ENCODE data around the gene KLC1. TPM values are rescaled to one million over a fixed set of nuclear protein-coding genes. Genes with fewer than 3 reads are reported as not detected.
"Not testable (repeated sequence)": the region's sequence is repeated elsewhere in the genome, so short reads cannot be mapped to it uniquely, and the experiment has no call there.

Gene KLC1
- polyA plus RNA-seq, 2 of the 4 experiments (the other 2 are of a cell fraction): 81.8 to 150 TPM

GRCh38 chr14:103688906-103689902 lies 60.2 kb downstream of the KLC1 start:
- Histone ChIP-seq H3K27ac (no peak overlapping the region), H3K4me2 (no peak overlapping the region), H3K4me1 (peaks cover 10% of the 10 kb centered on the region; the same call in 2 of the 3 replicates), H3K4me3 (no peak overlapping the region), H3K9me3 (no peaks in the 10 kb centered on the region)
- DNase-seq (ENCODE audit: low read depth in 1 of 2, low spot score in 1 of 2) (no peak), FAIRE-seq (no peak), ATAC-seq (no peak)
- 91% methylated on average over 16 of the region's 16 CpGs for WGBS (ENCODE audit: missing lambda C conversion rate)
- ChIA-PET CTCF (interaction anchor here (1.1 to 1.6 kb wide), 4 partner anchors 10 to 117 kb away, joined by 3 to 5 read pairs (median 3); no protein-coding TSS in a partner anchor), POLR2A (no interaction called here)
- TF ChIP-seq KDM5A (IDR thresholded peaks at IDR 0.05): no peak
- no peak for TF ChIP-seq HOXB5 (CRISPR knock-in tag; IDR thresholded peaks at IDR 0.05)
- TF ChIP-seq NPAS2 (CRISPR knock-in tag; IDR thresholded peaks at IDR 0.05; ENCODE audit: borderline replicate concordance): no peak
- TF ChIP-seq RCOR1 (IDR thresholded peaks at IDR 0.05; ENCODE audit: low read depth, low read length): no peak
- no peak for TF ChIP-seq HOXB13 (CRISPR knock-in tag; IDR thresholded peaks at IDR 0.05; ENCODE audit: low read depth)
- TF ChIP-seq NR3C1 (IDR thresholded peaks at IDR 0.05): no peak
- TF ChIP-seq FOSL2 (IDR thresholded peaks at IDR 0.05): no peak
- no peak for TF ChIP-seq FOSL2 (CRISPR knock-in tag; IDR thresholded peaks at IDR 0.05)
- TF ChIP-seq ATOH8 (CRISPR knock-in tag; IDR thresholded peaks at IDR 0.05; ENCODE audit: low read depth): no peak
- TF ChIP-seq PBX3 (IDR thresholded peaks at IDR 0.05): no peak

GRCh38 chr14:103690332-103690731 lies 61.3 kb downstream of the KLC1 start:
- Histone ChIP-seq H3K9me3 (no peaks in the 10 kb centered on the region), H3K4me1 (peaks cover 10% of the 10 kb centered on the region; the same call in 2 of the 3 replicates), H3K4me3 (no peak overlapping the region), H3K27ac (no peak overlapping the region), H3K4me2 (no peak overlapping the region)
- no peak for DNase-seq (ENCODE audit: low read depth in 1 of 2, low spot score in 1 of 2)
- no peak for FAIRE-seq
- ATAC-seq: no peak
- ChIA-PET POLR2A (no interaction called here), CTCF (interaction anchor here (1.2 kb wide), 2 partner anchors 22 to 118 kb away, joined by 3 to 5 read pairs; no protein-coding TSS in a partner anchor)
- WGBS (ENCODE audit: missing lambda C conversion rate): 92% methylated on average over 8 of the region's 8 CpGs
- TF ChIP-seq CBX8 (IDR thresholded peaks at IDR 0.05): no peak
- no peak for TF ChIP-seq CHD4 (IDR thresholded peaks at IDR 0.05; ENCODE audit: borderline replicate concordance)
- no peak for TF ChIP-seq HDAC2 (IDR thresholded peaks at IDR 0.05)
- TF ChIP-seq POLR2A (IDR thresholded peaks at IDR 0.05; ENCODE audit: low read length): no peak
- TF ChIP-seq FOXS1 (CRISPR knock-in tag; IDR thresholded peaks at IDR 0.05): no peak
- TF ChIP-seq CTCF (IDR thresholded peaks at IDR 0.05): no peak
- no peak for TF ChIP-seq MAFK (IDR thresholded peaks at IDR 0.05; ENCODE audit: partially characterized antibody)
- no peak for TF ChIP-seq KDM1A (IDR thresholded peaks at IDR 0.05; ENCODE audit: low read depth)
- no peak for TF ChIP-seq MAZ (IDR thresholded peaks at IDR 0.05; ENCODE audit: borderline replicate concordance, low read depth, low read length)
- no peak for TF ChIP-seq MAX (IDR thresholded peaks at IDR 0.05)
- no peak for TF ChIP-seq E2F6 (IDR thresholded peaks at IDR 0.05; ENCODE audit: borderline replicate concordance, low read depth)

GRCh38 chr14:103691655-103692054 lies 62.6 kb downstream of the KLC1 start:
- H3K27ac ChIP-seq; H3K4me1 ChIP-seq; H3K4me2 ChIP-seq; POLR2A ChIA-PET; ATAC-seq; DNase-seq (ENCODE audit: low read depth in 1 of 2, low spot score in 1 of 2); FAIRE-seq; H3K4me3 ChIP-seq; H3K9me3 ChIP-seq: not testable (repeated sequence)
- 92% methylated on average over 5 of the region's 5 CpGs for WGBS (ENCODE audit: missing lambda C conversion rate)
- CTCF ChIA-PET: interaction anchor here (0.9 to 1.2 kb wide), 4 partner anchors 12 to 24 kb away, joined by 3 to 4 read pairs (median 4); no protein-coding TSS in a partner anchor

Measured in A549 (cell line).